Activated CD4-positive, alpha-beta T cell treated with anti-CD3 and anti-CD28 coated beads, Interleukin-2, amount 50 U/mL, for 48 hours (primary cell): ENCODE data around the gene MAST4.

Experiments
- DNase-seq, 2 experiments: peaks; one replicate each; pipeline ENCODE4 v3.0.0-alpha.2; 2020

Gene MAST4

GRCh38 chr5:67003685-67003934, 407.4 kb downstream of the MAST4 start:
- DNase-seq = no peak

- peak; percentile 85 to 89 for DNase-seq
Observed at GRCh38 chr5:67003935-67004729, 407.9 kb downstream of the MAST4 start.

GRCh38 chr5:67004730-67005350, 408.6 kb downstream of the MAST4 start:
- DNase-seq = peak in 1 of 2 experiments; percentile 12

GRCh38 chr5:67005737-67006499, 409.7 kb downstream of the MAST4 start:
- no peak for DNase-seq

GRCh38 chr5:67006500-67006848, 410.3 kb downstream of the MAST4 start:
- no peak for DNase-seq

- no peak for DNase-seq
Observed at GRCh38 chr5:67009028-67009427, 412.8 kb downstream of the MAST4 start.

- peak; percentile 30 to 49 for DNase-seq
Observed at GRCh38 chr5:67010684-67011409, 414.7 kb downstream of the MAST4 start.

GRCh38 chr5:67011422-67011821, 415.2 kb downstream of the MAST4 start:
- no peak for DNase-seq

GRCh38 chr5:67012171-67012570, 416.0 kb downstream of the MAST4 start:
- DNase-seq = peak in 1 of 2 experiments; percentile 31

- no peak for DNase-seq
Observed at GRCh38 chr5:67013719-67014118, 417.5 kb downstream of the MAST4 start.

GRCh38 chr5:67014191-67014590, 418.0 kb downstream of the MAST4 start:
- DNase-seq = no peak

- DNase-seq = no peak
Observed at GRCh38 chr5:67014957-67015400, 418.8 kb downstream of the MAST4 start.

- DNase-seq = no peak
Observed at GRCh38 chr5:67015541-67016191, 419.5 kb downstream of the MAST4 start.

- no peak for DNase-seq
Observed at GRCh38 chr5:67019065-67019845, 423.1 kb downstream of the MAST4 start.

GRCh38 chr5:67020096-67020615, 424.0 kb downstream of the MAST4 start:
- no peak for DNase-seq

GRCh38 chr5:67021031-67021430, 424.8 kb downstream of the MAST4 start:
- DNase-seq = no peak

- DNase-seq = no peak
Observed at GRCh38 chr5:67021521-67021920, 425.3 kb downstream of the MAST4 start.

GRCh38 chr5:67021962-67022361, 425.8 kb downstream of the MAST4 start:
- no peak for DNase-seq

- DNase-seq = no peak
Observed at GRCh38 chr5:67025457-67025856, 429.3 kb downstream of the MAST4 start.

GRCh38 chr5:67026278-67026677, 430.1 kb downstream of the MAST4 start:
- no peak for DNase-seq

- no peak for DNase-seq
Observed at GRCh38 chr5:67027171-67027570, 431.0 kb downstream of the MAST4 start.

- peak in 1 of 2 experiments; percentile 21 for DNase-seq
Observed at GRCh38 chr5:67028371-67028770, 432.2 kb downstream of the MAST4 start.
